GM12872 (cell line): ENCODE measurements around the gene ANGPTL8.

Experiments
- TF ChIP-seq, protein P1 (sequence below): IDR thresholded peaks from 3 replicates; pipeline ENCODE4 v1.5.1; 2011; ENCODE audit warnings: low read depth, mild to moderate bottlenecking, low read length, moderate library complexity; ENCODE audit not compliant: insufficient read depth

The ANGPTL8 gene

DNA sequence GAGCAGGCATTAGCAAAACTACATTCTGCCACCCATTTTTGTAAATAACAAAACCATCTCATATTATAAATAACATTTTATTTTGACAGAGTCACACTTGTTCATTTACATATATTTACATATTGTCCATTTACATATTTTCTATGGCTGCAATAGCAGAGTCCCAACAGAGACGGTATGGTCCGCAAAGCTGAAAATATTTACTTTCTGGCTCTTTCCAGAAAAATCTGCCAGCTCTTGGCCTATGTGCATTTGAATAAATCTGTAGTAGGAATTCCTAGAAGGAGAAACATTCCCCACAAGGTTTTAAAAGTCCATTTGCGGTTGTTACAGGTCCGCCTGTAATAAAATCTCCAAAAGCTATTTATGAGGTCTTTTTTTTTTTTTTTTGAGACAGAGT is 50.8 kb downstream of the ANGPTL8 start:
- TF ChIP-seq, protein P1, sequence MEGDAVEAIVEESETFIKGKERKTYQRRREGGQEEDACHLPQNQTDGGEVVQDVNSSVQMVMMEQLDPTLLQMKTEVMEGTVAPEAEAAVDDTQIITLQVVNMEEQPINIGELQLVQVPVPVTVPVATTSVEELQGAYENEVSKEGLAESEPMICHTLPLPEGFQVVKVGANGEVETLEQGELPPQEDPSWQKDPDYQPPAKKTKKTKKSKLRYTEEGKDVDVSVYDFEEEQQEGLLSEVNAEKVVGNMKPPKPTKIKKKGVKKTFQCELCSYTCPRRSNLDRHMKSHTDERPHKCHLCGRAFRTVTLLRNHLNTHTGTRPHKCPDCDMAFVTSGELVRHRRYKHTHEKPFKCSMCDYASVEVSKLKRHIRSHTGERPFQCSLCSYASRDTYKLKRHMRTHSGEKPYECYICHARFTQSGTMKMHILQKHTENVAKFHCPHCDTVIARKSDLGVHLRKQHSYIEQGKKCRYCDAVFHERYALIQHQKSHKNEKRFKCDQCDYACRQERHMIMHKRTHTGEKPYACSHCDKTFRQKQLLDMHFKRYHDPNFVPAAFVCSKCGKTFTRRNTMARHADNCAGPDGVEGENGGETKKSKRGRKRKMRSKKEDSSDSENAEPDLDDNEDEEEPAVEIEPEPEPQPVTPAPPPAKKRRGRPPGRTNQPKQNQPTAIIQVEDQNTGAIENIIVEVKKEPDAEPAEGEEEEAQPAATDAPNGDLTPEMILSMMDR, result no peak

DNA sequence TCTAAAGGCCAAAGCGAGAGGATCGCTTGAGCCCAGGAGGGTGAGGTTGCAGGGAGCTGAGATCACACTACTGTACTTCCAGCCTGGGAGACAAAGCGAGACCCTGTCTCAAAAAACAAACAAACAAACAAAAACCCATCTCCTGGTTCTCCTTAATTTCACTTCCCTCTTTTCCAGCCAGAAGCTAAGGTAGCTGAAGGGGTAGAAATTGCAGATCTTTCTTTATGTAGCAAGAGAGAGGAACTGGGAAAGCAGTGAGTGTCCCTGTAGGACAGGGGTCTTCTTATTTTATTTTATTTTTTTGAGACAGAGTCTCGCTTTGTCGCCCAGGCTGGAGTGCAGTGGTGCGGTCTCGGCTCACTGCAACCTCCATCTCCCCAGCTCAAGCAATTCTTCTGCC is 52.0 kb downstream of the ANGPTL8 start:
- TF ChIP-seq, protein P1, result no peak
